GM04503 (cell line): ENCODE data around the gene B4GALT1.
A peak's percentile ranks its signal among the peaks of the same experiment; 100 is the strongest.
"Not testable (repeated sequence)": the region's sequence is repeated elsewhere in the genome, so short reads cannot be mapped to it uniquely, and the experiment has no call there.

Source experiments
- DNase-seq: peaks from one replicate; pipeline ENCODE4 v3.0.0-alpha.2; 2012; ENCODE audit warnings: low read depth

The B4GALT1 gene

DNA sequence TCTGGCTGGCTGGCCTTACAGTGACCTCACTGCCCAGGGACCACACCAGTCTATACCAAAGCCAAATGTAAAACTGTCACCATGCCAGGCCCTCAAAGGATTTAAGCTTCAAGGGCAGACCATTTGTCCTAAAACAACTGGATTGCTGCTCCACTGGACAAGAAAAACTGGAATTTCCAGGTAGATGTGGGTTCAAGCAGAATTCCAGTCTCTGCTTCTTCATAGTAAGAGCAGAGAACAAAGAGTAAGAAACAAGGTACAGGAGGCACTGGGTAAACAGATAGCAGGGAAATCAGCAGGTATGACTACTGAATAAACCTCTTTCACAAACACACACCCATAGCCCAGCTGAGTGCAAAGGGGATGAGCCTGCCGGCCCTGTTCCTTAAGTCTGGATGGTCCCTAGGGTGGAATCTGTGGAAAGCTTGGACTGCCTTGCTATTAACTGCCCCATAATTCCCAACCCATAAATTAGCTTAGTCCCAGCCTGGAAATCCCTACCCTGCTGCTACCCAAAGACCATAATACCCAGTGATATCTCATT is 5.5 kb downstream of the B4GALT1 start:
- DNase-seq = no peak

DNA sequence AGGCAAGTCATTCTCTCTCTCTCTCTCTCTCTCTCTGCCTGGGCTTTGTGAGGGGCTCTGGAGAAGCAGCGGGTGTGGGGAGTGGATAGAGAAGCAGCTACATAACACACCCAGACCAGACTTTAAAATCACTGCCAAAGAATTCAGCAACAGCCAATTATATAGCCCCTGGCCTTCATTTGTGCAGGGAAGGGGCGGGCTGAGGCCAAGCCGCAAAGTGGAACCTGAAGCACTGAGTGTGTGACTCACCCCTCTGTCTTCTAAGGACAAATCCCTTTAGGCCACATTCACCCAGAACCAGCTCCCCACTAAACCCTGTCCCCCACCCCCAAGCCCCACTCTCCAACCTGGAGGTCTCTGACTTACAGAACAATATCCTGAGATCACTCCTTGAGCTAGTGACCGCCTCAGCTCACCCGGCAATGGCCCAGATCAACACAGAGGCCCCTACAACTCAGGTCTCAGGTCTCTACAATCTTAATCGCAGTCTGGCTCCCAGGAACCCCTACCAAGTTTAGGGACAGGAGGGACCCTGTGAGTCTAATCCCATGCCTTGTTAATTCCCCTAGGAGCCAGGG is 6.0 kb downstream of the B4GALT1 start:
- peak; percentile 89 for DNase-seq

DNA sequence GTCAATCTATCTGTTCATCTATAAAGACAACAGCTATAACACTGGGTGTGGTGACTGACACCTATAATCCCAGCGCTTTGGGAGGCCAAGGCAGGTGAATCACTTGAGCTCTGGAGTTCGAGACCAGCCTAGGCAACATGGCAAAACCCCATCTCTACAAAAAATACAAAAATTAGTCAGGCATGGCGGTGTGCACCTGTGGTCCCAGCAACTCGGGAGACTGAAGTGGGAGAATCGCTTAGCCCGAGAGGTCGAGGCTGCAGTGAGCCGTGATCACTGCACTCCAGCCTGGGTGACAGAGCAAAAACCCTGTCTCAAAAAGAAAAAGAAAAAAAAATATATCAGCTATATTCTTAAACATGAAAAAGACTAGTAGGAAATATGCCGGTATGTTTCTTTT is 6.7 kb downstream of the B4GALT1 start:
- DNase-seq = not testable (repeated sequence)

DNA sequence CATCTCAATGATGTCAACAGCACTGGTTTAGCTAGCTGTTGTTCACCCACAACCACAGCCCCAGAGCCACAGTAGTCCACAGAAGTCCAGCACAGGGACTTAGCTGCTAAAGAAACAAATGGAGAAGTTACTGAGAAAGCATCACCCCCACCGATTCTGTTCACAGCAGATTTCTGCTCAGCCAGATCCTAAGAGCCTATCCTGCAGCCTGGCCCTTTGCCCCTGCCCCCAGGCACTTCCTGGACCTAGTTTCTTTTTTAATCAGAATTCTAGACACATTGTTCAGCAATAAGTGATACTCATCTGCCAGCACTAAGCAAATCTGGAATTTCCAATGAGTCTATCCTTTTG is 7.4 kb downstream of the B4GALT1 start:
- DNase-seq = no peak

DNA sequence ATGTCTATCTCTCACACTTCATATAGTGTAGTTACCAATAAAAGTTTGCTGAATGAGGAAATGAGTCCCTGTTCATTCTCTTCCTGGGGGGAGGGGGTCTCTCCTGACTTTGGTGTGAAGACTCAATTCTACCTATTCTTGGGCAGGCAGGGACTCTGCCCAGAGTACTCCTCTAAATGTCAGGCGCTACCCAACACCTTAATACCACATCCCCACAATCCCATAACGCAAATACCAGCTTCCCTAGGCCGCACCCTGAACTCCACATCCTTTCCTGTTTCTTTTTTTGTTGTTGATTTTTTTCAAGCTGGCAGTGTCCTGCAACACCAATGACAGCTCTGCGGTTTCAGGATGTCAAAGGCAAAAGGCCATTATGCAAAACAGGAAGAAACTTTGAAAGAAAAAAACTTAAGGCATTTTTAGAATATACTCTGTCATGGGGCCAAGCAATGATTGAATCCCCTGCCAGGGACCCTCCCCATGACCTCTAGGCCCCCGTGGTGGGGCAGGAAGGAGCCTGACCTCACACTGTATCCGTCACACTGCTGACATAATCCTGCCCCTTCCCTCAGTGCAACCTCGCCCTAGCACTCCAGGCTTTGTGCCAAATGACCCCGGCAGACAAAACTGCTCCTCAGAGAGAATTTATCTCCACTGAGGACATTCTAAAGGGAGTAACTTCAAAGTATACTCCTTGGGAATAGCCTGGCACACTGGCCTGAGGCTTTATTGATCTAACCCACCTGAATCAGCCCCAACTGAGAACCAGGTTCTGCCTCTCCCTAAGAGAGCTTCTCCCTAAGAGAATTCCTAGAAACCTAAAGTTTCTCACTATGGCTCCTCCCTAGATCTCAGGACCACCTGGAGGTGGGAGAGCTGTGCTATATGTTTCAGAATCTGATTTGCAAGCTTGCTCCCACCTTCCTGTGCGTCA is 8.0 kb downstream of the B4GALT1 start:
- no peak for DNase-seq

DNA sequence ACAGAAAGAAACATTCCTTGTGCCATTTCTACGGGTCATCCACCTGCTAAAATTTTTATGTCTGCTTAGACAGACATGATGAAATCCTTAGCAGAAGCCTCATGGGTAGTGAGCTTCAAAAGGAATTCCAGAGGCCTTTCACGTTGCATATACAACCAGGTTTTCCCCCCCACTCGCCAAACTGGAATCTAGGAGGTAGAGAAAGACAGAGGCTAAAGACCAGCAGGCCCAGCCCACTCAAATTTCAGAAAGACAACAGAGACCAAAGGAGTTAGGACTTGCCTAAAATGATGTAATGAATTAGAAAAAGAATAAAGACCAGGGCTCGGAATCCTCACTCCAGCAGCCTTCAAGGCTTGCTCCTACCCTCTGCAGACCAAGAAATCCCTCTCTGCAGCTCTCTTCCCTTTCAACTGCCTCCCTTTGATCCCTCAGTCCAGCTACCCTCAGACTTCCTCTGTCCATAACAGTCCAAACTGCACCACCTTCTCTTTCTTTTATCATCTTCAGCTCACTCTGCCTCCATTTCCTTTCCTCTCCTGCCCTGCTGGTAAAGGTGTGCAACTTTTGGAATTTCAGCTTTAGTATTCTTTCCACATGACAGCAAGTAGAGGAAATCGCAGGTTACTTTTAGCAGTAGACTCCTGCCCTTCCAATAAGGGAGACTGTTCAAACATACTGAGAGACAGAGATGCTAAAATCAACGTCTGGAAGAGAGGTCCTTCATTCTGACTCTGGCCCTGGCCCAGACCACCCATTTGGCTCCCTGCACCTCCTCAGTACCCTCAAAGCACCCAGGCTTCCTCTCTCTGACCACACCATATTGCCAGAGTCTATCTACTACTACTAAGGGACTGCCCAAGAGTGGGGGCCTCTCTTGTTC is 8.9 kb downstream of the B4GALT1 start:
- DNase-seq = no peak

DNA sequence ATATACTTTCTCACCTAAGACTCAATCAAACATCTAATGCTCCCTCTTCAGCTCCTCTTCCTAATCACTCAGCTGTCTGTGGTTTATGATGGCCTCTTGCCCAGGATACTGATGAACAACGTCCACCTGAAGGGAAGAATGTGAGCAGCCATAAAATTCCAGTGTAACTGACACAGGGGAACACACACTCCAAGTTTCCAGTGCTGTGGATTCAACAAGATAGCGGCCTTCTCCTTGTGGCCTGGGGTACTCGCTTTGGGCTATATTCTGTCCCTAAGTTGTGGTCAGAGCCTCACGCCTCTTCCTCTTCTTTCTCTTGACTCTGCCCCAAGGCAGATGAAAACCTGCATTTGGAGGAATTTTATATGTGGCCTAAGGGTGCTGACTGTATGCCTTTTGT is 11.7 kb downstream of the B4GALT1 start:
- no peak for DNase-seq

DNA sequence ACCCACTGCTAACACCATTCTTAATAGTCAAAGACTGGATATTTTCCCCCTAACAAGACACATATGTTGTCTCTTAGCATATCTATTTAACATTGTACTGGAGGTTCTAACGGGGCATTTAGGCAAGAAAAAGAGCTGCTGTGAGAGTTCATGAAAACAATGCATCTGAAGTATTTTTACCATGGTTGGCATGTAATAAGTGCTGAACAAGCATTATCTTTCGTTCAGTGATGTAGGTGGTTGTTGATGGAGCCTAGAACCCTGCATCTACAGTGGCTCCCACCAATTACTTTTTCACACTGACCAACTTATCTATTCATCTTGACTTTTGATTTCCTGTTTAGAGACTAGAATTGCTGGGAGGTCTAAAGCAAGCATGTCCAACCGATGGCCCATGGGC is 12.8 kb downstream of the B4GALT1 start:
- no peak for DNase-seq

DNA sequence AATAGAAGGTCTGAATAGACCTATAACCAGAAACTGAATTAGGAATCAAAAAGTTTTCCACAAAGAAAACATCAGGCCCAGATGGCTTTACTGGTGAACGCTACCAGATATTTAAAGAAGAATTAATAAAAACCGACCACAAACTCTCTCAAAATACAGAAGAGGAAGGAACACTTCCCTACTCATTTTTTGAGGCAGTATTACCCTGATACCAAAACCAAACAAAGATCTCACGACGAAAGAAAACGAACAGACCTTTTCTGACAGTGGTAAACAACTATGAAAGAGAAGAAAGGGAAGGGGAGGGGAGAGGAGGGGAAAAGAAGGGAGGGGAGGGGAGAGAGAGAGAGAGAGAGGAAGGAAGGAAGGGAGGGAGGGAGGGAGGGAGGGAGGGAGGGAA is 13.5 kb downstream of the B4GALT1 start:
- DNase-seq = no peak

DNA sequence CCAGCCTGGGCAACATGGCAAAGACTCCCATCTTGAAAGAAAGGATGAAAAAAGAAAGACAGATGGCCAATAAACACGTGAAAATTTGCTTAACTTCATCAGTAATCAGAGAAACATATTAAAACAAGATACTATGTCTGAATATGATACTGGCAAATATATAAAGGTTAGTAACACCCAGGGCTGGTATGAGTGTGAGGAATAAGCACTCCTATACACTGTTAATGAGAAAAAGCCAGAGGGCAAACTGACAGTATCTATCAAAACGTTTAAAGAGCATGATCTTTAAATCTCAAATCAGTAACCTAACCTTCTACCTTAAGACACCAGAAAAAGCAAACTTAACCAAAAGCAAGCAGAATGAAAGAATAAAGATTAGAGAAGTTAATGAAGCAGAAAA is 14.1 kb downstream of the B4GALT1 start:
- no peak for DNase-seq

DNA sequence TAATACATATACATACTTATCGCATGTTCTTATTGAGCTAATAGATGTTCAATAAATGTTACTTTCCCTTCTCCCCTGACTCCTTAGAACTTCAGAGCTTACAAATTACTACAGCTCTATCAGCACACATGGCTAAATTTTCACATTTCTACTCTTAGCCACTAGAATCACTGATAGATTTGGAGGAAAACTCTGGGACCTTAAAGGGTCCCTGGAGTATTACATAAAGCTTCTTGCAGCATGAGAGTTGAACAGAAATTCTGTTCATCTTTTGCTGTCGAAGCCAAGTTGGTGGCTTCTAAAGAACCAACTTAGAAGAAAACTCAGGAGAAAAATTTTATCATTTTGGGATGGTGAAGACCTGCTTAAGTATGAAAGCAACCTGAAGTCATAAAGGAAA is 15.5 kb downstream of the B4GALT1 start:
- DNase-seq = no peak

DNA sequence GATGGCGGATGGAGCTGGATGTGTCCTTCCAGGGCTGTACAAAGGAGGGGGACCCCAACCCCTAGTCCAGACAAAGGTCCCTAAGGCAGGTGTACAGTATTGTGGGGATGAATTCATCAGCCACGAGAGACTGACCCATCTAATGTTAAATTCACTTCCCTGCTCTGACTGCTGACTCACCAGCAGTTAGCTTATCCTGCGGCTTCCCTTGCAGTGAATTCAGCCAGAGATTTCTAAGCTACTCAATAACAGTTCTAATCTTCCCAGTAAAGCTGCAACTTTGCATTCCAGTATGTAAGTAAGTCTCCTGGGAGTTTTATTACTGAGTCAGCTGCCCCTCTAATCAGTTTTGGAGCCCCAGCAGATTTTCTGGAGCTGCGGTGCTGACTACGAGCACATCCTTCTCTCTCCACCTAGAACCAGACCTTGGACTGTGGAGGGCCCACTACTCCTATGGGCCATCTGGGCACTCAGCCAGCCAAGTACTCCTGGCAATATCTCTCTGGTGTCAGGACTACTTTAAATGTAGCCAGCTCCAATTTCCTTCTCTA is 16.1 kb downstream of the B4GALT1 start:
- DNase-seq = peak; percentile 89

DNA sequence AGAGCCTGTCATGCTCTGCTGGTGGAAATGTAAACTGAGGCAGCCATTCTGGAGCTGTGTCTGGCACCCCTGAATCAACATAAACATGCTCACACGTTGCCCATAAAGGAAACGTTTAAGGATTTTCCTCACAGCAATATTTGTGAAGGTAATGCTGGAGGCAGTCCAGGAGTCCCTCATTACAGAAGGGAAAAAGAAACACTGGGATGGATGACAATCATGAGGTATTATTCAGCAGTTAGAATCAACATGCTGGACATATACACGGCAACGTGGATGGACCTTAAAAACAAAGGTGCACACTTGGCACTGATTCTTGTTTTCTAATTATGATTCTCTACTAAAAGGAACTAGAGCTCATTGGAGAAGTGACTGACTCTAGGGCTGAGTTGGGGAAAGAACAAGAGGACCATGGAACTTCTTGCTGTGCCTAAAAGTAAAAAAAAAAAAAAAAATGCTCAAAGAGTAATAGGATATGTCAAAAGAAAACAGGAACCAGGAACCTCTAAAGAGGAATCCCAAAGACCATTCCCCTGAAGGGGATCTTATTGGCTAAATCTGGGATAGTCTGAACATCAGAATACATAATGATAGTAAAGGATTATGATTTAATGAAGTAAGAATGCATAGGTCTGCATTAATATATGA is 18.6 kb downstream of the B4GALT1 start:
- DNase-seq = no peak

DNA sequence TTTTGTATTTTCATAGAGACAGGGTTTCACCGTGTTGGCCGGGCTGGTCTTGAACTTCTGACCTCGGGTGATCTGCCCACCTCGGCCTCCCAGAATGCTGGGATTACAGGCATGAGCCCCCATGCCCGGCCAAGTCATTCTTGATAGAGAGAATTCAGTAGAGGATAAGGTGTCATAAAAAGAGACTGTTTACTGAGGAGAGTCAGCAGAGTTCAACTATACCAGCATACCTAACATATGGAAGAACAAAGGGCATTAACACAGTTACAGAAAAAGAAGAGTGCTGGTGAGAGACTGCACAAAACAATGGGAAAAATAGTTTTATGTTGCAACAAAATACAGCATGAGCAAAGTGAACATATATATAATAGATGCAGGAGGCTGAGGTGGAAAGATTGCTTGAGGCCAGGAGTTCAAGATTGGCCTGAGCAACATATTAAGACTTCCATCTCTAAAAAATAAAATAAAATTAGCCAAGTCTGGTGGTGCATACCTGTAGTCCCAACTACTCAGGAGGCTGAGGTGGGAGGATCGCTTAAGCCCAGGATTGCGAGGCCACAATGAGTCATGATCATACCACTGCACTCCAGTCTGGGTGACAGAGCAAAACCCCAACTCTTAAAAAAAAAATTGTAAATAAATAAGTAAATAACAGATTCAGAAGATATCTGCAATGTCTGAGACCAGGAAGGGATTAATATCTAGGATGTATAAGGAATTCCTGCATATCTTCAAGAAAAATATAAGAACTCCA is 19.5 kb downstream of the B4GALT1 start:
- no peak for DNase-seq

DNA sequence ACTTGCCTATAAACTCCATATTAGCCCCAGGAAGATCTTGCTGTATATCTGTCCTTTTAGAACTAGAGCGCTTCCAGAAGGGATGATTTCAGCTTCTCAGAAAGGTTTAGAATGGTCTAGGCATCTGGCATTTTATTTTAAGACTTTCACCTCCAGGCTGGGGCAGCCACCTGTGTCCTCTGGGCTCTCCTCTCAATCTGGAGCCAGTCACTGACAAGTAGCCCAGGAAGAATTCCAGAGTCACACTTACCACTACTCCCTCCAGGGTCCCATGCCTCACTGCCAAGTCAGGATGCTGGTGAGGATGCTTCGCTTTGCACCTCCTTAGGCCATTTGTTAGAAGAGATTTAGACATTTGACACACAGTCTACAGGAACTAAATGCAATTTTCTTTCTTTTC is 20.8 kb downstream of the B4GALT1 start:
- DNase-seq = no peak

DNA sequence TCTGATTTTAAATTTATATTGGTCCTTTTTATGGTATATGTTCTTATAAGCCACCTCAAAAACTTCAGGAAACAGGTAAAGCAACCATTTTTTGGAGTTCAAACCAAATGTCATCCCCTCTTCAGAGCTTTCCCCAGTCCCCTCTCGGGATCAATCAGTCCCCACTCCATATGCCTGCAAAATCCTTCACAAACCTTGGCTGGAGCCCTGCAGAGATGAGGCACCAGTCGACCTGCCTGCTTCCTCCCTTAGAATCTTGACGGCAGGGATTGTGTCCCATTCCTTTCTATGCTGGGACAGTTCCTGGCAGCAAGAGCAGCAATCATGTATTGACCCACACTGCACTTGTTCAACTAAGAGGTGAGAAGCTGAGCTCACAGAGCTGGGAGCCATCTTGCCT is 22.6 kb downstream of the B4GALT1 start:
- no peak for DNase-seq

DNA sequence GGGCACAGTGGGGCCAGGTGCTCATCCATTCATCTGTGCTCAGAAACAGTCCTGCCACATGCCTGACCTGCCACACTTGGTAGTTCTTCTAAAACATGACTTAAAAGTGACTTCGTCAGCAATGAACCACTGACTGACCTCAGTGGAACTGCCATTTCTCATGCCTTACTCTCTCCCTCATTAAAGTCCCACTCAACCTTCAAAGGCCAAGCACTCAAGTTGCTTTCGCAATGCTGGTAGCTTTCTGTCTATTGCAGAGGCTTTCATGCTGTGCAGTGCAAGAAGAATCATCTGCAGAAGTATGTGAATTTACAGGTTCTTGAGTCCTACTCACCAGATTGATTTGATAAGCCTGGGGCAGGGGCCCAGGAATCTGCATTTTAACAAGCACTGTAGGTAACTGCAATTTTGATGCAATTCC is 23.9 kb downstream of the B4GALT1 start:
- DNase-seq = peak; percentile 62

DNA sequence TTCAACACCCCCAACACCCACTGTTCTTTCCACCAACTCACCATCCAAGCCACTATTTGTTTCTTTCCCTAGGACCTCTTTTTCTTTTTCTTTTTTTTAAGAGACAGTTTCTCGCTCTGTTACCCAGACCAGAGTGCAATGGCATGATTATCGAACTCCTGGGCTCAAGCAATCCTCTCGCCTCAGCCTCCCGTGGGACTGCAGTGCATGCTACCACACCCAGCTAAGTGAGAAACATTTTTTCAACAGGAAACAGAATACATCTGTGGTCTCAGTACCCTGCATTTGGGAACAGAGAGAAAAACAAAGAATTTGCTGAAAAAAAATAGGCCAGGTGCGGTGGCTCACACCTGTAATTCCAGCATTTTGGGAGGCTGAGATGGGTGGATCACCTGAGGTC is 24.6 kb downstream of the B4GALT1 start:
- DNase-seq = no peak

DNA sequence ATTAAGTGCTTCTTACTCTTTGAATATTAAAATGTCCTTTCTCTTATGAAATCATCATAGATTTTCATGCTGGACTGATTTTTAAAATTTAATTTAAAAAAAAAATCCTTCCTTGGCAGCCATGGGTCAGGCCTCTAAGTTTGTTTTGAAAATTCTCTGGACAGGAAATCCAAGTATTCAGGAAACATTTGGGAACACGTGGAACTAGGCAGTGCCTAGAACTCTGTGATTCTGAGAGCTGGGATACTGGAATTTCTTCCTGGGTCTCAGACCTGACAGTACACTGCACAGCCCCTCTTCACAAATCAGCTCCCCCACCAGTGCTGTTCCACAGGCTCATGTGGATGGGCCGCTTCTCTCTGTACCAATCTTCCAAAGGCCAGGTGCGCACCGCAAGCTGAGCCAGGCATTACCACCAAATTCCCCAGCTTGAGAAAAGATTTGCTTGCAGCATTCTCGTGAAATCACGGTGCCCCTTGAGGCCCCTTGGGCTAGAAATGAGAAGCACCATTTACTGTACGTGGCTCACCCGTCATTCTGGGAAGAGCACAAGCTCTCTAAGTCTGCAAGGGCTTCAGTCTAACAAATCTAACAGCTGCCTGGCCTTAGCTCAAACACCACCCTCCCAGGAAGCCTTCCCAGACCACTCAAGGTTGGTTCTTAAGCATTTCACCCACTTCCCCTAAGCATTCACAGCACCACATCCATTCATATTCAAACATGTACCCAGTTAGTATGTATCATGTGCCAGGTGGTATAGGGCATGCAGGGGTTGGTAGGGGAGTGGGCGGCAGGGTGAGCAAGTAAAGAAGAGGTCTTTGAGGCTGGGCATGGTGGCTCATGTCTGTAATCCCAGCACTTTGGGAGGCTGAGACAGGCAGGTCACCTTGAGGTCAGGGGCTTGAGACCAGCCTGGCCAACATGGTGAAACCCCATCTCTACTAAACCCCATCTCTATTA is 26.5 kb downstream of the B4GALT1 start:
- DNase-seq = no peak
